IPS-NIHi11 (cell line): Measurements from ENCODE around the gene BCL2L13.
"Not testable (repeated sequence)": the region's sequence is repeated elsewhere in the genome, so short reads cannot be mapped to it uniquely, and the experiment has no call there.

Source experiments
- DNase-seq: peaks from one replicate; pipeline ENCODE4 v3.0.0; 2012; ENCODE audit warnings: mixed read lengths, low spot score

The BCL2L13 gene

DNA sequence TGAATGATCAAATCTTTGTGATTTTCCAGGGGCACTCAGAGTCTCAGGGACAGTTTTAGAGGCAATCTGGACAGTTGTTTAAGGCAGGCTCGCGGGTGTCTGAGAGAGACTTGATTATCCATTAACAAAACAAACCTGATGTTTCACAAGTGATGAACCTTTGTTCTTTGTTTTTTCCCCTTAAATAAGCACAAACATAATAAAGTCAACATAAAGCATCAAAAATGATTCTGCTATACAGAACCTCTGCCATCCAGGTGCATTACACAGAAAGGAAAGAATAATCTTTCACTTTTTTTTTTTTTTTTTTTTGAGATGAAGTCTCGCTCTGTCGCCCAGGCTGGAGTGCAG is 122.6 kb downstream of the BCL2L13 start:
- DNase-seq = no peak

DNA sequence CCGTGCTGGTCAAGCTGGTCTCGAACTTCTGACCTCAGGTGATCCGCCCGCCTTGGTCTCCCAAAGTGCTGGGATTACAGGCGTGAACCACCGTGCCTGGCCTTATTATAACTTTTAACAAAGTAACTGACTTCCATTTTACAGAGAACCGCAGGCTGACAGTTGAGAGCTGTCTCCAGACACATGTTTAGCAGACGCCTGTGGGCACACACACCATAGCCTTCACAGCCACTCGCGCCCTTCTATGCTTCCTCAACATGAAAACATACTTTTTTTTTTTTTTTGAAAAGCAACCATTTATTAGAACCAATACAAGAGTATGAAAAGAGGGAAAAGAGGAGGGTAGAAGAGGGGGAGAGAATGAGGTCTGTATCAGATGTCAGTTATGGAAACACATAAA is 124.9 kb downstream of the BCL2L13 start:
- DNase-seq = not testable (repeated sequence)

DNA sequence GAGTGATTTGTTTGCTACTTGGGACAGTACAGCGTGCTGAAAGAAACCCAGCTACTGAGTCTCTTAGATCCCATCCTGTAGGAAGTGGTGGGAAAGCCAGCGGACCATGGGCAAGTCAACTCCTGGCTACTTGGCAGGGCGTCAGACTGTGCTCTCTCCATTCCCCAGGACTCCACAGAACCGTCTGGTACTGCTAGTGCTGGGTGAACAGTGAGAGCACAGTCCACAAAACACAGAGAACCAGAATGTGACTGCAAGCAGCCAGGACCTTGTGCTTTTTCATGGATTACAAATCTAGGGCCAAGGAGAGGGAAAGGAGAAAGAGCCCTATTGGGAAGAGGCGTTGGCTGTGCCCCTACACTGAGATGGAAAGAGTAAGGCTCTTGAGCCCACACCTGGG is 125.5 kb downstream of the BCL2L13 start:
- DNase-seq = no peak

DNA sequence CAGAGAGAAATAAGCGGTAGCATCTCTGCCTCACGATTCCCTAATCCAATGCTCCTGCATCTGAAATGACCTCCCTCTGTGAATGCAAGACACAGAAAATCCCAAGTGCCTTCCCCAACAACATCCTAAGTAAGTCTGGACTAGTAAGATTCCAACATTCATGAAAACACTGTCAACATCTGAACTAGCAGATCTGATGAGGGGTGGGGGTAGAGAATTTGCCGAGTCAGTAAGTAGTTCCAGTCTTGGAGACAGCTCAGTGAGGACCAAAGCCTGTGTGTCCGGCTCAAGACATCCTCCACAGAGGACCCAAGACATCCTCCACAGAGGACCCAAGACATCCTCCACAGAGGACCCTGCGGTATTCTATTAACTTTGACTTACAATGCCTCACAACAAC is 126.3 kb downstream of the BCL2L13 start:
- not testable (repeated sequence) for DNase-seq

DNA sequence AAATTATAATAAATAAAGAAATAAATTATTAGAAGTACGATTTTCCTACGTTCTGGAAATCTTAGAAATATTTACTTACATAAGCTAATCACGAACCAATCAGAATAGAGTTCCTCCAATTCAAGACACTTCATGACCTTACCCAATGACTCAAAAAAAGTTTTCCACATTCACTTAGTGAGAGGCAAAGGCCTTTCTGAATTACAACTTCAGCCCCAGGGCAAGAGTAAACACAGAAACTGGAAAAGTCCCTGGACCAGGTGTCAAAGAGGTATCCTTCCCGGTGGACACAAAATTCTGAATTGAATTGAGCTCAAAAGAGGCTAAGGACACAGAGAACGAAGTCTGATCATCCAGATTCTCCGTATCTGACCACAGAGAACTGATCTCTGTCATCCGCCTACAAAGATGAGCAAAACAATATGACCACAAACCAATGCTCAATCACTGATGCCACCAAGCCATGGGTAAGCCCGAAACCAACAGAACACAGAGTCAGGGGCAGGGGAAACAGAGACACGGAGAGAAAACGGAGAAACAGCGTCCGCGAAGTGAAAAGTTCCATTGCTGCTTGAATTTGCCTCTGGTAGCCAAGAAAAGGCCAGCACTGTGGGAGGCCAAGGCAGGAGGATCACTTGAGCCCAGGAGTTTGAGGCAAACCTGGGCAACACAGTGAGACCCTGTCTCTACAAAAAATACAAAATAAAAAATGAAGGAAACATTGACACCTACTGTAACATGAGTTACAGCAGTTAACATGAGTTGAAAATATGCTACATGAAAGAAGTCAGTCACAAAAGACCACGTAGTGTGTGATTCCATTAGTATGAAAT is 128.9 kb downstream of the BCL2L13 start:
- DNase-seq = no peak

DNA sequence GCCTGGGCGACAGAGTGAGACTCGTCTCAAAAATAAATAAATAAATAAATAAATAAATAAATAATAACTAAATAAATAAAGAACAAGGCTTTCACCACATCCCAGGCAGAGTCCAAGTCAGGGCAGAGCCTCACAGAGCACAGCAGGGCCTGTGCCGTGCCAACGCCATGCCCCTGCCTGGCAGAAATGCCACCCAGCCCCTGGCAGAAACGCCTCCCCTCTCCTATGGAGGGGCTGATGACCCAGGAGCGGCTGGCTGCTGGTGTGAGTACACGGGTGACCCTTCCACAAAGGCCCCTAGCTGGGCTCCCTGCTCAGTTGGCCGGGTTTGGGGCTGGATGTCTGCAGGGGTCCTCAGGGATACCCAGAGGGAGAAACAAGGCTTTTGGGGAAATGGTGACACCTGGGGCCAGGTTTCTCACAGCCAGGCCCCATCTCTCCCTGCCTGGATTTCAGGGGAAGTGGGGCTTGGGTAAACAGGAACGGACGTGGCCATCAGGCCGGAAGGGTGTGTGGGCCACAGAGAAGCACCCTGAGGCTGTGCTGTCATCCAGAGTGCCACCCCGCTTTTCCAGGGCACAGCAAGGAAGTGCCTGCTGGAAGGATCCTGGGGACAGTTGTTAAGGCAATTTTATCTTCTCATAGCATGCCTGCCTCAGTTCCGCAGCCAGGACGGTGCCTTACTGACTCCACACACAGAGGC is 130.6 kb downstream of the BCL2L13 start:
- DNase-seq = no peak

DNA sequence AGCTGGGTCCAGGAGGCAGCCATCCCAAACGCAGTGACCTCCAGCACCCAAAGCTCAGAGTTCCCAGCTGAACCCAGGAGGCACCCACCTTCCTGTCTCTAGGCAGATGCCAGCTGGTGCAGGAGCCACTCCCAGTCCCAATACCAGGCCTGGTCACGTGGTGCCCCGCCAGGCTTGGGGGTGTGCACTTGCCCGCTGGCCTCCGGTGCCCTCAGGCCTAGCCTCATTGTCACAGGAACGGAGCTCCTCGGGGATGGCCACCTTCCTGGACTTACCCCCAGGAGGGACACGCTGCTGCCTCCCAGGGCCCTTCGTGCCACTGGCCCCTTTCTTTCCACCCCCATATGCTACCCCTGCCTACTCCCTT is 131.1 kb downstream of the BCL2L13 start:
- DNase-seq = no peak

DNA sequence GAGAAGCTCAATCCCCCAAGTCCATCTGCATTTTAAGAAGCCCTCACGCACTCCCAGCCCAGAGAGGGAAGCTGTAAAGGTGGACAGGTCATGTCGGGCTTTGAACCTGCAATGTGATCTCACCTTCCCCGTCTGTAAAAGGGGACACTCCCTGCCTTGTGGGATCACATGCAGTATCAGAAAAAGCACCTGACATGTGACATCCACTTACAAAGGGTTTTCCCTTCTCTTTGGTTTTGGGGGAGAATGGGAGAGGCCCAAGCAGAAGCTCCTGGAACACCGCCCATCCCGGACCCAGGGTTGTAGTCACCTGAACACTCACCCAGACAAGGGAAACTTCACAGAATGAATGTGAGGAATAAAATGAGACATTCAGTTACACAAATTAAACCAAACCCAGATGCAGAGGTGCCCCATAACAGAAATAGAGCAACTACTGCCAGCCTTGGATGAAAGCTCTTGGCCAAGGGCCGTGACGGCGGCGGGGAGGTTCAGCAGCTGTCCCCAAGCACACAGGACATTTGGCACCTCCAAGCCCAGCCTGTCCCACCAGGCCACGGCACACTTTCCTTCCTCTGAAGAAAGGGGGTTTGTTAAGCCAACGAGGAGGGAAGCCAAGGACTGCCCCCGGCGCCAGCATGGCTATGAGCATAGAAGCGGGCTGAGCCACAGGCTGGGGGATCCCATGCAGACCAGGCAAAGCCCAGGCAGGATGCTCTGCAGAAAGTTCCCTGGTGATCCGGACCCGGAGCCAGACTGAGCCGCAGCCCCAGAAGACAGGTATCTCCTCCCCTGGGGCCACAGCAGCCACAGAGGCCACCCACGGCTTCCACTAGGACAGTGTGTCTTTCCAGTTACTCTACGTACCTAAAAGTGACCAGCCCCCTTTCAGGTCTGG is 131.9 kb downstream of the BCL2L13 start:
- no peak for DNase-seq

DNA sequence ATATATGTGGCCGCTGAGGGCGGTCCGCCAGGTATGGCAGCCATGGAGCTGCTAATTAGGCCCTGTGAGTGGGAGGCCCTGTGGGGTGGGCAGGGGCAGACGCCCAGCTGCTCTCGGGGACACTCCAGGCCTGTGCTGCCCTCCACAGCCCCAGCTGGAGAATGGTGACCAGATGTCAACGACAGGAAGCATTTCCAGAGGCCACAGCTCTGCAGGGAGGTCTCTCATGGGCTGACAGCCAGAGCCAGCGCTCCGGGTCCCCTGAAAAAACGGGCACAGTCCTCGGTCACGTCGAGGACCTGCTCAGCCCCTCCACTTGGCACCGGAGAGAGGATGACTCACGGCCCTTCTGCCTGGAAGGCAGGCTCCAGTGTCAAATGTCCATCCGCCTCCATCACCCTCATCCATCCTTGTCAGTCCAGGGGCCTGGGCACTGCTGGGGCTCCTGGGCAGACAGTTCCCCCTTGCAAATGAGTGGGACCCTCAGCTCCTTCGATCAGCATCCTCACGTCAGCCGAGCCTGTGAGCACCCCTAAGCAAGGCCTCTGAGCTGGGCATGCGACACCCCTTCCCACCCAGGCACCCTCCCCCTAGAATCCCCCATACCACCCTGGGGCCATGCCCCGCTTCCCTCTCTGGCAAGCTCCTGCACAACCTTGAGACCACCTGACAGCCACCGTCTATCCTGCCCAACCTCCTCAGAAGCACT is 133.8 kb downstream of the BCL2L13 start:
- no peak for DNase-seq

DNA sequence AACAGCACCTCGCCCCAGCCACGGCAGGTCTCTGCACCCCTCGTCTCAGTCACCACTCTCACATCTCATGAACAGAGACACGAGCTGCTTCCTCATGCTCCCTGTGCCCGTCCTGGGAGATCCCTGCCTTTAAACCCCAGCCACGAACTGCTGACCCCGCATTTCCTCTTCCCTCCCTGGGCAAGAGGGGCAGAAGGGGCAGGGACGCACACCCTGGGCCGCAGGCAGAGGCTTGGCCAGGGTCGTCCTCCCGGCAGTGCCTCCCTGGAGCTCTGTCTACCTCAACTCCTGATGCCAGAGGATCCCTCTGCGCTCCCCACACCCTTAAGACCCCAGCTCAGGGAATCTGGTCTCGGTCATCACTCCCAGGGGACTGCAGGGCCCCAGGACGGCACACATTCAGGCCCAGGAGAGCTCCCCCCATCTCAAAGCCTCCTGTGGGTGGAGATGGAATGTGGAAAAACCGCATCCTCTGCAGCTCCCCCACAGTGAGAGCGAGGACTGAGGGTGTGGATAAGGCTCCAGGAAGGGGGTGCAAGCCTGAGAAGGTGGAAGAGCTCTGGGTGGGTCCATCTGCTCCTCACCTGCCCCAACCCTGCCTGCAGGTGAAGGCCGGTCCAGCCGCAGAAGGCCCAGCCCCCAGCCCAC is 134.5 kb downstream of the BCL2L13 start:
- DNase-seq = no peak

DNA sequence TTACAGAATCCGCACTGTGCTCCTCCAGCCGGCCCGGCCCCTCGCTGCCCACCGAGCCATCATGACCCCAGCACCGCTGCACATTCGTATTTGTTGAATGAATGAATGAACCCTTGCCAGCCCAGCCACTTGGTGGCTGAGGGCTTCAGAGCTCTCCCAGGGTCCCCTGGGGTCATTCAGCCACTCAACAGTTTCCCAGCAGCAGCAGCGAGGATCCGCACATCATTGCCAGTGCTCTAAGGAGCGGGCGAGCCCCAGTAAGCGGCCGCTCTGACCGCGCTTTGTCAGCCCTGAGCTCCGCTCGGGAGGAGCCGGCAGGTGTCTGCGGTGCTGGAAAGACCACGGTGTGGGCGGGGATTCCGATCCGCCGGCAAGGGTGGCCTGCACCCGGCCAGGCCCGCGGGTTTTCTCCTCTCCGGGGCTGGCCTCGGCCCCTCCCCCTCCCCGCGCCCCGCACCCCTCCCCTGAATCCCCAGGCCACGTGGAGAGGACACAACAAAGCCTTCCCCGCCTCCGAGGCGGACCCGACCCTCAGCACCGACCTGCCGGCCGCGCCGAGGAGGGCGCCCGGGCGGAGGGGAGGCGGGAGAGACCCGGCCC is 135.1 kb downstream of the BCL2L13 start:
- peak; percentile 90 for DNase-seq

DNA sequence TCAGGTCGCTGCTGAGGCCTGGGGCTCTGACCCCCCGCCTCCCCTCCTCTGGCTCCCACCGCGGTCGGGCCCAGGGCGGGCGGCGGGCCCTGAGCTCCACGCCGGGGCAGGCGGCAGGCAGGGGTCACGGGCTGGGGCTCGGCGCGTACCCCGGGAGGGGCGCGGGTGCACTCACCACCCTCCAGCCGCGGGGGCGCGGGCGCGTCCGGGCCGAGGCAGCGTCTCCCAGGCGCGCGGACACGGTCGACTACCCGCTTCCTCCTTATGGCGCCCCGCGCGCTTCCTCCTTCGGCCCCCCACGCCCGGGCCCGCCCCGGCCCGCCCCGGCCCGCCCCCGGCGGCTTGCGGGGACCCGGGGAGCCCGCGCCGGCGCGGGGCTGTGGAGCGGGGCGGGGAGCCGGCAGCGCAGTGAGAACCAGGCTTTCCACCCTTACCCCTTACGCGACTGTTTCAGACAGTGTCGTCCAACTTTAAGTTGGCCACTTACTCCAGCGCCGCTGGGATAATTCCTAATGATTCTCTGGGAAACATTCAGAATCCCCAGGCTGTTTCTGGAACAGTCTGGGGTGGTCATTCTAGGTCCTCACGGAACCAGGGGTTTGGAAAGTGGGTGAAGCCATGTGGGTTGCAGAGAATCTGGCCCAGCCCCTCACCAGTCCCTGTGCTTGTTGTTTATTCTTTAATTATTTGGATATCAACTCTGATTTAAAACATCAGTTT is 135.8 kb downstream of the BCL2L13 start, which contains the start of gene BID:
BID (minus strand) TSS at position 264 of the 720 bp plus-strand sequence. CDS start 24,353 bp downstream, outside the sequence.
- DNase-seq = peak; percentile 76

DNA sequence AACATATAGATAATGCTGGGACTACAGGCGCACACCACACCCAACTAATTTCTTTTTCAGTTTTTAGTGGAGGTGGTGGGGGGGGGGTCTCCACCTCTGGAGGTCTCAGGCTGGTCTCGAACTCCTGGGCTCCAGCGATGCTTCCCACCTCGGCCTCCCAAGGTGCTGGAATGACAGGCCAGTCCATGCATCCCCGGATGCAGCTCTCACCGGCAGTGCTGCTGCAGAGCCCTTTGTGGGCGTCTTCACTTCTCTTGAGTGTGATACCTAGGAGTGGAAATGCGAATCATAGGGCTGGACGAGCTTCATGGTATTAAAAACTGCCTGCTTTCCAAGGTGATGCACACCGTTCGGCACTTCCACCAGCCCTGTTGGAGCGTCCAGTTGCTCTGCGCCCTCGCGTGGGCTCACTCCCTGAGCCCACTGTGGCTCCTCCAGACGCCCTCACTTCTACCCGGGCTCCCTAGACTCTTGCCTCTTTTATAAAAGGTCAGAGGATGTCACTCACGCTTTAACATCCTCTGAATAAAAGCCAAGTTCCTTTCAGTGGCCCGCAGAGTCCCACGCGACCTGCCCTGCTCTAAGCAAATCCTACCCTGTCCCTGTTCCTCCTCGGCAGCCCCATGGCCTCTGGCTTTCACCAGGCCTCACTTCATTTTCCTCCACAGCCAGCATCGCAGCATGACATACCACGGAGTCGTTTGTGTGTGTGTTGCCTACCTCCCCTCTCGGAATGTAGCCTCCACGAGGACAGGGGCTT is 136.5 kb downstream of the BCL2L13 start:
- no peak for DNase-seq

DNA sequence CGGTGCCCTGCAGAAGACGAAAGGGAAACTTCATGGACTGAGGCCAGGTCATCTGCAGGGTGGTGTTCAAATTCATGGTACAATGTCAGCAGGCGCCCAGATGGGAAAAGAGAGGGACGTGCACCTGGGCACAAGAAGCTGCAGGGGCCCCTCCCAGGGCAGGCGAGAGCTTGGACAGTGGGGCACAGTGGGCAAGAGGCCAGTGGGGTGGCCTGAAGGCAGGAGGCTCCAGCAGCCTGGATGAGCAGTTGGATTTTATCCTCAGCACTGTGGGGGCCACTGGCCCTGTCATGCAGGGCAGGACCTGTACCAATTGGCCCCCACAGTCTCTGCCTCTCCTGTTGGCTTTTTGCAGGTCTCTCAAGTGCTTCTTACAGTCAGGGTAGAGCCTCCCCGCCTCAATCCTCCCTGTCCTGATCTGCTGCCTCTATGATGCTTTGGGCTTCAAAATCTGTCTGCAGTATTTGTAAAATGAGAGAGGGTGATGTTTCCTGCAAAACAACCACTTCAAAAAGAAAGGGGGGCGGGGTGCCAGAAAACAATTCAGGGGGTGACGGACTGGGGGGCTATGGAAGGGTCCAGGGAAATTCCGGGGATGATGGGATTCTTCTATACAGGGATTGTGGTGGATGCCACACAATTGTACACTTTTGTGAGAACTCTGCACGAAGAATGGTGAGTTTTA is 137.4 kb downstream of the BCL2L13 start:
- no peak for DNase-seq

DNA sequence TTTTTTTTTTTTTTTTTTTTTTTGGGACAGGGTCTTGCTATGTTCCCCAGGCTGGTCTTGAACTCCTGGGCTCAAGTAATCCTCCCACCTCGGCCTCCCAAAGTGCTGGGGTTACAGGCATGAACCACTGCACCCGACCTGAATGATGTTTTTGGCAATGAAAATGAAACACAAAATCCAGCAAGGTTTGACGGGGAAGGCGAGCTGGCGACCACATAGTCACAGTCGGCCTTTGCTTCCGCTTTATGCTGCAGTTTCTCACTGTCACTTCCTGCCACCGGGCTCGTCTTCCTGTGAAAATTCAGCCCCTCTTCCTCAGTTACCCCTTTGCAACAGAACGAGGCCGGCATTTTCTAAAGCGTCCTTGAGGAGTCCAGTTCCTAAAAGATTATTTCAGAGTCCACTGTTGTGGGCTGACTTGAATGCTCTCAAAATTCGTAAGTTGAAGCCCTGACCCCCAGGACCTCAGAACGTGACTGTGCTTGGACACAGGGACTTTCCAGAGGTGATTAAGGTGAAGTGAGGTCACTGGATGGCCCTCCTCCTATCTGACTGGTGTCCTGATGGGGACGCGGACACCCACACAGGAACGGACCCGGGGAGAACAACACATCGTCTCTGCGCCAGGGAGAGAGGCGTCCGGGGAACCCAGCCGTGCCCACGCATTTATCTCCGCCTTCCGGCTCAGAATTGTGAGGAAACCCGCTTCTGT is 138.6 kb downstream of the BCL2L13 start:
- no peak for DNase-seq

DNA sequence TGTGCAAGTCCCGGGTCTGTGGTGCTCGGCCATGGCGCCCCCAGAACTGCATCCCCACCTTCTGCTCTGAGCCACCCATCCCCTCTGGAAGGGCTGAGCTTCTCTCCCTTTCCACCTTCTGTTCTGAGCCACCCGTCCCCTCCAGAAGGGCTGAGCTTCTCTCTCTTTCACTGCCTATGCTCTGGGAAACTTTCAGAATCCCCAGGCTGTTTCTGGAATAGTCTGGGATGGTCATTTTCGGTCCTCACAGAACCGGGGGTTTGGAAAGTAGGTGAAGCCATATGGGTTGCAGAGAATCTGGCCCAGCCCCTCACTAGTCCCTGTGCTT is 139.1 kb downstream of the BCL2L13 start:
- DNase-seq = no peak

DNA sequence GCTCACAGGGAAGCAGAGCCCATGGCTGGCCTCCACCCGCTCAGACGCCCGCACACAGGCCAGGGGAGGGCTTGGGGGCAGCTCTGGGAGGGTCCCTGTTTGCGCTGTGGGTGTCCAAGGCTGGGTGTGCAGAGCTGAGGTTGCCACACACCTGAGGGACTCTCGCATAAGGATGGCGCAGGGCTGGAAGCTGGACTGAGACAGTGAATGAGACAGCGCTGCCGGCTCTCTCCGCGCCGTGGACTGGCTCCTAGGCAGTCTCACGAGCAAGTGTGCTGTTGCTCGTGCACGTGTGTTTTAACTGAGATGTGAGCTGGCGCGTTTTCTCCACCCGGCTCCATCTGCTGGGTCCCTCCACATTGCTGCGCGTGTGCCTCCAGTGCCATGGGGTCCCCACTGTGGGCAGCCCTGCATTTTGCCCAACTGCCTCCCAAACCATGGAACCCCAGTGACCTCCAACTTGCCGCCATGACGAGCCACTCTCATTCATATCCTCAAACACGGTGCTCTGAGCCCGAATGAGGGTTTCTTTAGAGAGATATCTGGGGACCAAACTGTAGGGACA is 139.9 kb downstream of the BCL2L13 start:
- no peak for DNase-seq
